Stimulated activated CD4-positive, alpha-beta T cell treated with anti-CD3 and anti-CD28 coated beads, Interleukin-15, amount 100 ng/mL, for 24 hours (primary cell): ENCODE measurements around the gene BHLHE23.

Source experiments
- DNase-seq: peaks from one replicate; pipeline ENCODE4 v3.0.0-alpha.2; 2020

The BHLHE23 gene

DNA sequence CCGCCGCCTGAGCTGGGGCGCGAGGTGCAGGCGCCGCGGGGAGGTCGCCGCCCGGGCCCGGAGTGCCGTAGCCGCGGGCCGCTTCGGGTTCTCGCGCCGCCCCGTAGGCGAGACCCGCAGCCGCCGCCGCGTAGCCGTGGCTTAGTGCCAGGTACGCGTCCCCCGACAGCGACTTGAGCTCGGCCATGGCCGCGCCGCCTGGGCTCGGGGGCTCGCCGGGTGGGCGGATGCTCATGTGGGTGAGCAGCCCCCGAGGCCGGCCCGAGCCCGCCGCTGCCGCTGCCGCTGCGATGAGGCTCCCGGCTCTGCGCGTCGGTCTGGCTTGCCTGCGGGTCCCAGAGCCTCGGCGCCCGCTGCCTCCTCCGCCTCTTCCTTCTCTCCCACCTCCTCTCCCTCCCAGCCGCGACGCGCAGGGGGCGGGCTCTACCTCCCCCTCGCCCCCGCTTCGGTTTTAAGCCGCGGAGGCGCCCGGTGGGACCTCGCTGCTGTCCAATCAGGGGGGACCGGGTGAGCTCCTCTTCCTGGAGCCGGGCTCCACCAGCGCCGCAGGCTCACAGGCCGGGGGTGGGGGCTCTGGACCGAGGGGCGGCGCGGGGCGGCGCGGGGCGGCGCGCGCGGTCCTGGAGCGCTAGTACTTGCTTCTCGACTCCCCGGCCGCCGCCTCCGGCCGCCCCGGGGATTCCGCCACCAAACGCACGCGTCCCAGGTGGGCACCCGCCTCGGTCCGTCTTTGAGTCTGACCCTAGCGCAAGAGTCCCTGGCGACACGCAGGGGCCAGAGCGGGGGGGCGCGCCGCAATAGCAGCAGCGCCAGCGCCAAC lies at the start of gene BHLHE23:
Gene BHLHE23 (minus strand): TSS at position 425 of the 820 bp plus-strand sequence. CDS start 190 bp downstream, at position 235.
- peak; percentile 28 for DNase-seq

DNA sequence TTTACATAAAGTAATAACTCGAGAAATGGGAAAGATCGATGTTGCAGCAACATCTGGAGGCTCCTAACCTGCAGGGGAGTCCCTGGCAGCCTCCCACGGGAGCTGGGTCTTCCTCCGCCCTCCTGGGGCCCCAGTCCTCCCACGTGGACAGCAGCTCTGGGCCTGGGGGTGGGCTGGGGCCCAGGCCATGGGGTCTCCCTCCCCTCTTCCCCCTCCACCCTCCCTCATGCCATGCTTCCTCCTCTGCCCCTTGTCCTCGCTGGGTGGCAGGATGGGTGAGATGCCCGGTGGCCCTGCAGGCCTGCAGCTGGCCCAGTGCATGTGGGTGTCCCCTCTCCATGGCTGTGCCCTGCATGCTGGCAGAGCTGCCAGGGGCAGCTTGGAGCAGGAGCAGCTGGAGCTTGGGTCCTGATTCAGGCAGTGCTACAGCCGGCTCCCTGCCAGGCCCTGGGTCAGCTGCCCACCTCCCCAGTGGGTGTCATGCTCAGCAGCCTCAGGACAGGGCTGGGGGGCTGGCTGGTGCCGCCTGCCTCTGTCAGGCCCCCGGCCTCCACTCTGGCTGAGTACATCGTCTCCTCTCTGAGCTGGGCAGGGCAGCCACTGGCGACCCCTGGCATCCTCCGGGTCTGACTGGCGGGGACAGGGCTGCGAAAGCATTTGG lies 48.9 kb upstream of the BHLHE23 start:
- DNase-seq = no peak

- DNase-seq = no peak
Observed at GRCh38 chr20:63054681-63055240, 48.0 kb upstream of the BHLHE23 start.

DNA sequence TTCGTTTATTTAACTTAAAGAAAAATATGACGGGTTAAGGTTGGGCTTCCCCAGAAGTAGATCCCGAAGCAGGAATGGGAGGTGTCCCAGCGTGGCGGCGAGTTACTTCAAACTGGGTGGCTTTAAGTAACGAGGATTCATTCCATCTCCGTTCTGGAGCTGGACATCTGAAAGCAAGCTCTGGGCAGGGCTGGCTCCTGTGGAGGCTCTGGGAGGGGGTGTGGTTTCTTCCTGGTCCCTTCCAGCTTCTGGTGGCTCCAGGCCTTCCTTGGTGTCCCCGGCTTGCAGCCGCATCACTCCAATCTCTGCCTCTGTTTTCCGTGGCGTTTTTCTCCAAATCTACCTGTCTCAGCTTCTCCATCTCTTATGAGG lies 47.3 kb upstream of the BHLHE23 start:
- DNase-seq = no peak

GRCh38 chr20:63053432-63054102 lies 46.8 kb upstream of the BHLHE23 start:
- DNase-seq = no peak

GRCh38 chr20:63052571-63053431 lies 46.0 kb upstream of the BHLHE23 start:
- no peak for DNase-seq

- no peak for DNase-seq
Observed at GRCh38 chr20:63051911-63052310, 45.1 kb upstream of the BHLHE23 start.

DNA sequence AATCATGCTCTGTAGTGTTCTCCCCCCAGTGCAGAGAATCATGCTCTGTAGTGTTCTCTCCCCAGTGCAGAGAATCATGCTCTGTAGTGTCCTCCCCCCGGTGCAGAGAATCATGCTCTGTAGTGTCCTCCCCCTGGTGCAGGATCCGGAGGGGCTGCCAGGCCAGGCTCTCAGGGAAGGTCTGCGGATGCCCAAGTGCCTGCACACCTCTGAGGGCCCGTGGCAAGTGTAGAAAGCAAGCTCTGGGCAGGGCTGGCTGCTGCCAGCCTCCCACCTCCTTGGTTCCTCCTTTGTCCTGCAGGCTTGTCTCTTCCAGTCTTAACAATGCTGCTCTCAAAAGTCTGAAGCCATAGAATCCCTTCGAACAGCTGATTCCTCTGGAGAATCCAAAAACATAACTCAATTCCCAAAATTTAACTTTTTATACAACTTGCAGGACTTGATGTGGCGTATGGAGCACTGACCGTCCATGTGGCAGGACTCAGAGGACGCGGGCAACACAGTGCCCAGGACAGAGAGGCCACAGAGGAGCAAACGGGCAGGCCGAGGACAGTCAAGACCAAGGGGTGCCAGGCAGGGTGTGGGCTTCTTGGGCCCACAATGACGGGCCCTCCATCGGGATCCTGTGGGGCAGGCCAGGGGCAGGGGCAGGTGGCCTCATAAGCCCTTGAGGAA lies 44.6 kb upstream of the BHLHE23 start:
- no peak for DNase-seq

DNA sequence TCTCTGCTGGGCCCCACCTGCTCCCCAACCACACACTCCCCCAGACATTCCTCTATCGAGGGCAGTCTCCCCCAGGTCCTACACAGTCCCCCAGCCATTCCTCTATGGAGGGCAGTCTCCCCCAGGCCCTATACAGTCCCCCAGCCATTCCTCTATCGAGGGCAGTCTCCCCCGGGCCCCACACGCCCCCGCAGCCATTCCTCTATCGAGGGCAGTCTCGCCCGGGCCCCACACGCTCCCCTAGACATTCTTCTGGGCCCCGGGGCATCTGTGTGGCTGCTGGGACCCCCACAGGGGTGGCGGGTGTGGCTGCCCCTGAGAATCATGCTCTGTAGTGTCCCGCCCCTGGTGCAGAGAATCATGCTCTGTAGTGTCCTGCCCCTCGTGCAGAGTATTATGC lies 43.6 kb upstream of the BHLHE23 start:
- DNase-seq = no peak

- DNase-seq = no peak
Observed at GRCh38 chr20:63049561-63050221, 42.9 kb upstream of the BHLHE23 start.

DNA sequence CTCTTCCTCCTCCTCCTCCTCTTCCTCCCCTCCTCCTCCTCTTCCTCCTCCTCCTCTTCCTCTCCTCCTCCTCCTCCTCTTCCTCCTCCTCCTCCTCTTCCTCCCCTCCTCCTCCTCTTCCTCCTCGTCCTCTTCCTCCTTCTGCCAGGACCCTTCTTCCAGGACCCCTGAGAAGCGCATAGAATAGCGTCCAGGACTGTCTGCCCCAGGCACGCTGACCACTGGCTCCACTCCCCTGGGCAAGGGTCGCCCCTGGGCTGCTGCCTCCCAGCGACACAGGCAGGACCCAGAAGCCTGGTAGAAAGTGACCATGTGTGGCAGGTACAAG lies 42.4 kb upstream of the BHLHE23 start:
- DNase-seq = no peak

- no peak for DNase-seq
Observed at GRCh38 chr20:63048516-63049190, 41.9 kb upstream of the BHLHE23 start.

DNA sequence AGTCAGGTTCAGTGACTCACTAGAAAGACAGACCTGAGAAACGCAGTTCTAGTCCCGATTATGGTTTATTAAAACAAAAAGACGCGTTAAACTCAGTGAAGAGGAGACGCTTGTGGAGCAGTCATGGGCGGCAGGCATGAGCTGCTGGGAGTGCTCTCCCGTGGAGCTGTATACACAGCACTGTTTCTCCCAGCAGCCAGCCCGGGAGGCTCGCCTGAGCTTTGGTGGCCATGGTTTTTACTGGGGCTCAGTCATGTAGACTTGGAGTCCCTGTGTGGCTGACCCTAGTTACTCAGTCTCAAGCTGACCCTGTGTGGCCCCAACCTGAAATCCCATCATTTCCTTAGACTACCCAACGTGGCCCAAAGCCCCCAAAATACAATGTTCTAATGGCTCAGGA lies 41.2 kb upstream of the BHLHE23 start:
- DNase-seq = no peak

GRCh38 chr20:63047267-63047666 lies 40.5 kb upstream of the BHLHE23 start:
- no peak for DNase-seq

- DNase-seq = no peak
Observed at GRCh38 chr20:63046841-63047240, 40.1 kb upstream of the BHLHE23 start.

GRCh38 chr20:63045991-63046390 lies 39.2 kb upstream of the BHLHE23 start:
- DNase-seq = no peak

DNA sequence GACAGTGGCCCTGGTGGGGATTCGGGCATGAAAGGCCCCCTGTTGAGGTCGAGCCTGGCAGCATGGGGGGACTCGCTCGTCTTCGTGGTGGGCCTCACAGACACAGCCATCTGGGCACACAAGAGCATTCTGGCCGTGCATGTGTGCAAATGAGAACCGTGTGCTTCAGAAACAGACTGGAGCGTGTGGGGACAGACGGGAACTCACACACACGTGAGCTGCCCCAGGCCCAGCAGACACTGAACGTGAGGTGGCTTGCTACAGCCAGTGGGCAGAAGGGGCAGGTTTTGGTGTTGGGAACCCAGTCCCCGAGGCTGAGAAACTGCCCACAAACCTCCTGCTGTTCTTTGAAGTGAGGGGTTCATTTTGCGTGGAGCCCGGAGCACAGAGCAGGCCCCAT lies 38.6 kb upstream of the BHLHE23 start:
- DNase-seq = no peak

- no peak for DNase-seq
Observed at GRCh38 chr20:63044605-63045004, 37.8 kb upstream of the BHLHE23 start.

- DNase-seq = no peak
Observed at GRCh38 chr20:63044204-63044600, 37.4 kb upstream of the BHLHE23 start.

DNA sequence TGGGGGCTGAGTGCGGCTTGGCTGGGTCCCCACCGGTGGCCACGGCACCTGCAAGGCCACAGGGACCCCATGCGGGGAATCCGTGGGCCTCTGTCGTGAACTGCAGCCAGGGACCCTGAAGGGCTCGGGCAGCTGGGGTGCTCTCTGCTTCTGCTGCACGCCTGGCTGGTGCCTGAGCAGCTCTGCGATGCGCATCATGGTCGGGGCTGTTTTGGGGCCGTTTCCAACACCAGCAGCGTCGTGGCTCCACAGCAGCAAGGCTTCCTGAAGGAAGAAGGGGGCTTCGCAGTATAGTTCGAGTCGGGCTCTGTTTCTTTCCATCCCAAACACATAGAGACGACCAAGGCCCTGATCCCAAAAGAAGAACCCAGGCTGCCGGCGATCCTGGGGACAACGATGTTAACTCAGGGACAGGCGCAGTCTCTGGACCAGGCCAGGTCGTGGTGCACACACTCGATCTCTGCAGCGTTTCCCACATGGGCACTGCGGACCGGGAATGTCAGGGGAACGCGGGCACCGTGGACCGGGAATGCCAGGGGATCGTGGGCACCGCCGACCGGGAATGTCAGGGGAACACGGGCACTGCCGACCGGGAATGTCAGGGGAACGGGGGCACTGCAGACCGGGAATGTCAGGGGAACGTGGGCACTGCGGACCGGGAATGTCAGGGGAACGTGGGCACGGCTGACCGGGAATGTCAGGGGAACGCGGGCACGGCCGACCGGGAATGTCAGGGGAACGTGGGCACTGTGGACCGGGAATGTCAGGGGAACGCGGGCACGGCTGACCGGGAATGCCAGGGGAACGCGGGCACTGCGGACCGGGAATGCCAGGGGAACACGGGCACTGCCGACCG lies 36.8 kb upstream of the BHLHE23 start:
- no peak for DNase-seq
